Small intestine (tissue), 7 donors: ENCODE data around the gene ARL6IP4. TPM values are rescaled to one million over a fixed set of nuclear protein-coding genes. Genes with fewer than 3 reads are reported as not detected.

Experiments
- DNase-seq, 2 donors: peaks; one replicate each; pipeline versions ENCODE4 v3.0.0 to v3.0.0-alpha.2; 2013
- FAIRE-seq: peaks from 2 replicates; lab custom pipeline; 2012; peaks lifted over from hg19 to GRCh38; lab: Jason Lieb, UNC
- H3K27ac ChIP-seq, 3 donors: one replicate each; pipeline ENCODE4 v1.5.1; 2013; ENCODE audit warnings: low read length in 2 of 3, mild to moderate bottlenecking in 2 of 3, control low read depth in 1 of 3, inconsistent platforms in 1 of 3, low read depth in 1 of 3, moderate library complexity in 1 of 3
- H3K27me3 ChIP-seq, 3 donors: one replicate each; pipeline ENCODE4 v1.6.1; 2013; ENCODE audit warnings: low read length in 3 of 3, inconsistent platforms in 1 of 3; ENCODE audit not compliant: control insufficient read depth in 3 of 3, insufficient read depth in 3 of 3
- H3K36me3 ChIP-seq, 3 donors: one replicate each; pipeline ENCODE4 v1.6.1; 2013; ENCODE audit warnings: low read length in 3 of 3, inconsistent platforms in 1 of 3, low read depth in 1 of 3, mild to moderate bottlenecking in 1 of 3, moderate library complexity in 1 of 3; ENCODE audit not compliant: control insufficient read depth in 3 of 3, insufficient read depth in 2 of 3
- H3K4me1 ChIP-seq, 3 donors: one replicate each; pipeline ENCODE4 v1.6.1; 2013; ENCODE audit warnings: low read length in 2 of 3, inconsistent platforms in 1 of 3, low read depth in 1 of 3, mild to moderate bottlenecking in 1 of 3, moderate library complexity in 1 of 3; ENCODE audit not compliant: control insufficient read depth in 3 of 3, insufficient read depth in 2 of 3
- H3K4me3 ChIP-seq, 3 donors: one replicate each; pipeline ENCODE4 v1.5.1; 2013; ENCODE audit warnings: low read length in 3 of 3, control low read depth in 1 of 3, inconsistent platforms in 1 of 3, low read depth in 1 of 3, mild to moderate bottlenecking in 1 of 3, moderate library complexity in 1 of 3
- H3K9me3 ChIP-seq, 2 donors: one replicate each; pipeline ENCODE4 v1.6.1; 2013; ENCODE audit warnings: low read depth in 1 of 2, low read length in 1 of 2; ENCODE audit not compliant: control insufficient read depth in 2 of 2, insufficient read depth in 1 of 2
- WGBS, 3 donors: extraction: QIAGEN DNeasy Blood & Tissue Kit; methylation state at CpG; one replicate each; pipeline ENCODE4 v1.1.7; 2013; 5-methylcytosine and 5-hydroxymethylcytosine counted together
- polyA plus RNA-seq, 4 donors: library from polyadenylated mRNA; stranded (reverse) in 3 of 4; unstranded in 1 of 4; fragments of 200-250 nt in 3 of 4; fragments of 120-200 nt in 1 of 4; gene quantifications; one replicate each; pipeline versions ENCODE4 v1.2.1 to v1.2.3, GENCODE V29; 2013
- donor health status: healthy with polysubstance abuse.
- donor health status: control.
- donor health status: control.
- donor health status: Bipolar disorder and iron deficiency.
- donor health status: healthy.

The ARL6IP4 gene
- polyA plus RNA-seq, 4 donors: 197 to 434 (median 332) TPM

- no peak for DNase-seq
Measured at GRCh38 chr12:122960193-122960569, 20.3 kb upstream of the ARL6IP4 start.

GRCh38 chr12:122961531-122962329 lies 18.8 kb upstream of the ARL6IP4 start:
- peaks cover 3 to 28% (median 8%) of the 10 kb centered on the region in 3 donors for H3K4me1 ChIP-seq
- H3K27me3 ChIP-seq: no peaks in the 10 kb centered on the region
- H3K9me3 ChIP-seq: no peaks in the 10 kb centered on the region
- peak overlapping the region; percentile 26 to 78 (median 71) for H3K27ac ChIP-seq
- H3K4me3 ChIP-seq: no peak overlapping the region
- FAIRE-seq: no peak
- 18 to 62% (median 37%) methylated on average over 10 of the region's 10 CpGs for WGBS, 3 donors
- H3K36me3 ChIP-seq: peaks cover 0 to 18% (median 2%) of the 10 kb centered on the region in 3 donors
- DNase-seq: peak; percentile 65 to 93

More at GRCh38 chr12:122960193-122960569, 20.3 kb upstream of the ARL6IP4 start:
- 90 to 93% (median 93%) methylated on average over 8 of the region's 8 CpGs for WGBS, 3 donors
- H3K27ac ChIP-seq: no peak overlapping the region
- H3K4me3 ChIP-seq: no peak overlapping the region
- no peaks in the 10 kb centered on the region for H3K9me3 ChIP-seq
- FAIRE-seq: no peak
- H3K27me3 ChIP-seq: no peaks in the 10 kb centered on the region
- peaks cover 0 to 19% (median 2%) of the 10 kb centered on the region in 3 donors for H3K36me3 ChIP-seq
- H3K4me1 ChIP-seq: peaks cover 0 to 17% (median 4%) of the 10 kb centered on the region in 3 donors

GRCh38 chr12:122963941-122964265 lies 16.6 kb upstream of the ARL6IP4 start:
- H3K4me1 ChIP-seq: peaks cover 3 to 33% (median 8%) of the 10 kb centered on the region in 3 donors
- H3K9me3 ChIP-seq: no peaks in the 10 kb centered on the region
- H3K4me3 ChIP-seq: no peak overlapping the region
- WGBS, 3 donors: 22 to 47% (median 40%) methylated on average over 5 to 8 of the region's 8 CpGs
- DNase-seq (no peak), FAIRE-seq (no peak)
- H3K27me3 ChIP-seq: no peaks in the 10 kb centered on the region
- peaks cover 0 to 10% (median 0%) of the 10 kb centered on the region in 3 donors for H3K36me3 ChIP-seq
- no peak overlapping the region for H3K27ac ChIP-seq

- no peak for DNase-seq
- Histone ChIP-seq H3K4me1 (peaks cover 3 to 33% (median 8%) of the 10 kb centered on the region in 3 donors), H3K27me3 (no peaks in the 10 kb centered on the region), H3K4me3 (no peak overlapping the region), H3K9me3 (no peaks in the 10 kb centered on the region), H3K27ac (no peak overlapping the region), H3K36me3 (peaks cover 0 to 7% (median 0%) of the 10 kb centered on the region in 3 donors)
- FAIRE-seq: no peak
- 74 to 85% (median 80%) methylated on average over 19 of the region's 19 CpGs for WGBS, 3 donors
Measured at GRCh38 chr12:122964439-122965257, 15.8 kb upstream of the ARL6IP4 start.

- peaks cover 3 to 37% (median 8%) of the 10 kb centered on the region in 3 donors for H3K4me1 ChIP-seq
- no peak for FAIRE-seq
- no peak overlapping the region for H3K27ac ChIP-seq
- peak overlapping the region in 1 of 3 donors; percentile 67 for H3K4me3 ChIP-seq
- peaks cover 0 to 2% (median 0%) of the 10 kb centered on the region in 3 donors for H3K36me3 ChIP-seq
- WGBS, 3 donors: 58 to 61% (median 61%) methylated on average over 12 of the region's 12 CpGs
- H3K27me3 ChIP-seq: no peaks in the 10 kb centered on the region
- no peaks in the 10 kb centered on the region for H3K9me3 ChIP-seq
- no peak for DNase-seq
Measured at GRCh38 chr12:122965321-122965751, 15.1 kb upstream of the ARL6IP4 start.

- Histone ChIP-seq H3K27me3 (no peaks in the 10 kb centered on the region), H3K36me3 (peaks cover 0 to 2% (median 0%) of the 10 kb centered on the region in 3 donors), H3K4me1 (peaks cover 3 to 40% (median 8%) of the 10 kb centered on the region in 3 donors), H3K27ac (peak within 1 kb of the TSS in 1 of 3 donors; percentile 64), H3K9me3 (no peaks in the 10 kb centered on the region), H3K4me3 (peak within 1 kb of the TSS; percentile 33 to 67 (median 38))
- DNase-seq: peak; percentile 95 to 96
- FAIRE-seq: no peak
- 2 to 6% (median 3%) methylated on average over 35 to 55 of the region's 55 CpGs for WGBS, 3 donors
Measured at GRCh38 chr12:122965851-122966742, 14.4 kb upstream of the ARL6IP4 start, which contains the start of gene ABCB9. Gene ABCB9 (minus strand): TSS chr12:122966463. CDS start chr12:122960235, 6,228 bp downstream.

GRCh38 chr12:122966743-122967550 lies 13.5 kb upstream of the ARL6IP4 start:
- H3K9me3 ChIP-seq: no peaks in the 10 kb centered on the region
- H3K4me3 ChIP-seq: no peak overlapping the region
- H3K27me3 ChIP-seq: no peaks in the 10 kb centered on the region
- WGBS, 3 donors: 60 to 63% (median 62%) methylated on average over 15 of the region's 15 CpGs
- DNase-seq (no peak), FAIRE-seq (no peak)
- peak overlapping the region in 1 of 3 donors; percentile 64 for H3K27ac ChIP-seq
- H3K4me1 ChIP-seq: peaks cover 3 to 31% (median 6%) of the 10 kb centered on the region in 3 donors
- H3K36me3 ChIP-seq: peaks cover 0 to 2% (median 0%) of the 10 kb centered on the region in 3 donors
